ENCODE data around the gene UNC79. TPM values are rescaled to one million over a fixed set of nuclear protein-coding genes. Genes with fewer than 3 reads are reported as not detected.

UNC79 gene
- total RNA-seq, 1 experiment from 2014 or later, result 0.05 TPM

GRCh38 chr14:93688239-93688666, 257.5 kb downstream of the UNC79 start:
- in situ Hi-C loops (cut with HindIII; ENCODE audit: low pct_unique_long_range_greater_than_20kb, low sequenced_read_pairs) (no loop called here), intact Hi-C loops (cut with micrococcal nuclease; ENCODE audit: unreplicated experiment) (no loop called here)
- POLR2A ChIA-PET, result no interaction called here
- no peak for ATAC-seq
- CTCF ChIA-PET, result no interaction called here
- no peak for DNase-seq (ENCODE audit: low read depth, low spot score)
- H3K27ac ChIP-seq (ENCODE audit: low read length), result no peak overlapping the region
- no peaks in the 10 kb centered on the region for H3K9me3 ChIP-seq (ENCODE audit: control insufficient read depth, insufficient read depth, low read depth, low read length)
- no TSS peak for BruUV-seq (replicated peaks)
- H3K4me3 ChIP-seq (ENCODE audit: low read depth in 2 of 2, low read length in 2 of 2), result no peak overlapping the region
- TF ChIP-seq TCF7L2 (IDR thresholded peaks at IDR 0.05; ENCODE audit: low read depth, low read length) (no peak), REST (IDR thresholded peaks at IDR 0.05; ENCODE audit: insufficient read depth in 1 of 2, low read depth in 2 of 2, low read length in 1 of 2) (no peak), CTCF (IDR thresholded peaks at IDR 0.05) (no peak), POLR2AphosphoS5 (IDR thresholded peaks at IDR 0.05; ENCODE audit: low read depth, low read length) (no peak), SIN3A (IDR thresholded peaks at IDR 0.05; ENCODE audit: borderline replicate concordance, insufficient read depth, low read depth, low read length) (no peak)
- no peaks in the 10 kb centered on the region for H3K36me3 ChIP-seq (ENCODE audit: control insufficient read depth, insufficient read depth, low read length)
- no peaks in the 10 kb centered on the region for H3K4me1 ChIP-seq (ENCODE audit: control insufficient read depth, insufficient read depth, low read length)
- H3K27me3 ChIP-seq (ENCODE audit: control insufficient read depth, insufficient read depth, low read length), result peaks cover 17% of the 10 kb centered on the region

- no TSS peak for BruUV-seq (replicated peaks)
- H3K36me3 ChIP-seq (ENCODE audit: control insufficient read depth, insufficient read depth, low read length), result no peaks in the 10 kb centered on the region
- in situ Hi-C loops (cut with HindIII; ENCODE audit: low pct_unique_long_range_greater_than_20kb, low sequenced_read_pairs) (no loop called here), intact Hi-C loops (cut with micrococcal nuclease; ENCODE audit: unreplicated experiment) (no loop called here)
- TF ChIP-seq SIN3A (IDR thresholded peaks at IDR 0.05; ENCODE audit: borderline replicate concordance, insufficient read depth, low read depth, low read length) (no peak), CTCF (IDR thresholded peaks at IDR 0.05) (no peak), REST (IDR thresholded peaks at IDR 0.05; ENCODE audit: insufficient read depth in 1 of 2, low read depth in 2 of 2, low read length in 1 of 2) (no peak), TCF7L2 (IDR thresholded peaks at IDR 0.05; ENCODE audit: low read depth, low read length) (no peak), POLR2AphosphoS5 (IDR thresholded peaks at IDR 0.05; ENCODE audit: low read depth, low read length) (no peak)
- no peak for ATAC-seq
- no peak overlapping the region for H3K4me3 ChIP-seq (ENCODE audit: low read depth in 2 of 2, low read length in 2 of 2)
- H3K4me1 ChIP-seq (ENCODE audit: control insufficient read depth, insufficient read depth, low read length), result no peaks in the 10 kb centered on the region
- H3K27ac ChIP-seq (ENCODE audit: low read length), result no peak overlapping the region
- no peak for DNase-seq (ENCODE audit: low read depth, low spot score)
- H3K27me3 ChIP-seq (ENCODE audit: control insufficient read depth, insufficient read depth, low read length), result peaks cover 17% of the 10 kb centered on the region
- POLR2A ChIA-PET, result no interaction called here
- H3K9me3 ChIP-seq (ENCODE audit: control insufficient read depth, insufficient read depth, low read depth, low read length), result no peaks in the 10 kb centered on the region
- CTCF ChIA-PET, result no interaction called here
Observed at GRCh38 chr14:93688820-93689219, 258.1 kb downstream of the UNC79 start.
